Astrocyte of the cerebellum (primary cell): Measurements from ENCODE around the gene PPP6R3.

ENCODE experiments used
- DNase-seq: peaks from one replicate; pipeline ENCODE4 v3.0.0-alpha.2; 2011; ENCODE audit warnings: low read depth
- H3K4me3 ChIP-seq: 2 replicates; pipeline ENCODE4 v1.5.1; 2011; ENCODE audit warnings: mild to moderate bottlenecking, low read depth, low read length, moderate library complexity
- in situ Hi-C: cut with HindIII; loops from 2 replicates; pipeline ENCODE4 v1.10.0; 2017; ENCODE audit warnings: low sequenced_read_pairs
- TF ChIP-seq, protein P1 (sequence below): IDR thresholded peaks from 2 replicates; pipeline ENCODE4 v1.5.1; 2012; ENCODE audit warnings: low read length, low read depth, moderate library complexity, mild to moderate bottlenecking; ENCODE audit errors: missing control alignments

Gene PPP6R3

DNA sequence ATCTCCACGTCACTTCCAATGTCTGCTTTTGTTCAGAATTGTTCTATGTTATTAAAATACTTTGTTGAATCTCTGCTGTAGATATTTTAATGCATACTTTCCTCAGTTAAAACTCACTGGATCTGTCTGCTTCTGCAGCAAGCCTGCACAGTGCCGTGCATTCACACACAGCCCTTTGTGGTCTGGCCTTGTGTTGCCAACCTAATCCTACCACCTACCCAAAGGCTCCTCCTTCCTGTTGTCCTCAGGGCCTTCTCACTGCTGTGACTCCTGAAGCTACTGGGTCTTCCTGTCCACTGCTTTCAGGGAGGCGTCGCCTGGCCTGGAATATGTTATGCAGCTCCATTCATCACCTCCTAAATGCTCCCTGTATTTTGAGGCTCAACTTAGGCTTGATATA lies 67.0 kb downstream of the PPP6R3 start:
- in situ Hi-C loops, result no loop called here
- H3K4me3 ChIP-seq, result no peak overlapping the region
- TF ChIP-seq, protein P1, sequence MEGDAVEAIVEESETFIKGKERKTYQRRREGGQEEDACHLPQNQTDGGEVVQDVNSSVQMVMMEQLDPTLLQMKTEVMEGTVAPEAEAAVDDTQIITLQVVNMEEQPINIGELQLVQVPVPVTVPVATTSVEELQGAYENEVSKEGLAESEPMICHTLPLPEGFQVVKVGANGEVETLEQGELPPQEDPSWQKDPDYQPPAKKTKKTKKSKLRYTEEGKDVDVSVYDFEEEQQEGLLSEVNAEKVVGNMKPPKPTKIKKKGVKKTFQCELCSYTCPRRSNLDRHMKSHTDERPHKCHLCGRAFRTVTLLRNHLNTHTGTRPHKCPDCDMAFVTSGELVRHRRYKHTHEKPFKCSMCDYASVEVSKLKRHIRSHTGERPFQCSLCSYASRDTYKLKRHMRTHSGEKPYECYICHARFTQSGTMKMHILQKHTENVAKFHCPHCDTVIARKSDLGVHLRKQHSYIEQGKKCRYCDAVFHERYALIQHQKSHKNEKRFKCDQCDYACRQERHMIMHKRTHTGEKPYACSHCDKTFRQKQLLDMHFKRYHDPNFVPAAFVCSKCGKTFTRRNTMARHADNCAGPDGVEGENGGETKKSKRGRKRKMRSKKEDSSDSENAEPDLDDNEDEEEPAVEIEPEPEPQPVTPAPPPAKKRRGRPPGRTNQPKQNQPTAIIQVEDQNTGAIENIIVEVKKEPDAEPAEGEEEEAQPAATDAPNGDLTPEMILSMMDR, result no peak
- DNase-seq, result no peak

- no peak overlapping the region for H3K4me3 ChIP-seq
- no peak for DNase-seq
- in situ Hi-C loops, result no loop called here
Observed at GRCh38 chr11:68528630-68529029, 68.1 kb downstream of the PPP6R3 start.

GRCh38 chr11:68531129-68531693 lies 70.7 kb downstream of the PPP6R3 start:
- in situ Hi-C loops, result no loop called here
- TF ChIP-seq, protein P1, result no peak
- H3K4me3 ChIP-seq, result no peak overlapping the region
- DNase-seq, result no peak

More at GRCh38 chr11:68528630-68529029, 68.1 kb downstream of the PPP6R3 start:
- TF ChIP-seq, protein P1, result no peak

DNA sequence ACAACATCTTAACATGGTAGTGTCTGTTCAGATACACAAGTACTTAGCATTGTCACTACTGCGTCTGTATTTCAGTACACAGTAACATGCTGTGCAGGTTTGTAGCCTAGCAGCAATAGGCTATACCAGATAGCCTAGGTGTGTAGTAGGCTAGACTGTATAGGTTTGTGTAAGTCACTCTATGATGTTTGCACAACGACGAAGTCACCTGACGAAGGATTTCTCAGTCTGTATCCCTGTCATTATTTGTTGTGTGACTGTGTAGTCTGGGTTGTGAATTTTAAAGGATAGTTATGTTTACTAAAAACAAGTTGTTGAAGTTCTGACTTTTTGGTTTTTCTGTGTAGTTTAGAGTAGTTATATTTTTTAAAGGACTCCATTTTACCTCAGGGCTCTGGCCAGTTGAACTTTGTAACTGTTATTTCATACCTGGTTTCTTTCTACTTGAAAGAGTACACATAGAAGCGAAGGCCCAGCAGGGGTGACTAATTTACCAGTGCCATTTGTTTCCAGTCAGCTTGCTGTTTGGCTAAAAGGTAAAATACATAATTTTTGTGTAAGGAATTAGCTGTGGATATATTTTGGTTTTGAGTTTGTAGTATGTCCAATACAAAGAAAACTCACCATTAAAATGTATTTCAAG lies 72.3 kb downstream of the PPP6R3 start:
- DNase-seq, result no peak
- in situ Hi-C loops, result no loop called here
- no peak overlapping the region for H3K4me3 ChIP-seq
- TF ChIP-seq, protein P1, result no peak

GRCh38 chr11:68533945-68534344 lies 73.4 kb downstream of the PPP6R3 start:
- TF ChIP-seq, protein P1, result no peak
- in situ Hi-C loops, result no loop called here
- DNase-seq, result no peak
- no peak overlapping the region for H3K4me3 ChIP-seq

DNA sequence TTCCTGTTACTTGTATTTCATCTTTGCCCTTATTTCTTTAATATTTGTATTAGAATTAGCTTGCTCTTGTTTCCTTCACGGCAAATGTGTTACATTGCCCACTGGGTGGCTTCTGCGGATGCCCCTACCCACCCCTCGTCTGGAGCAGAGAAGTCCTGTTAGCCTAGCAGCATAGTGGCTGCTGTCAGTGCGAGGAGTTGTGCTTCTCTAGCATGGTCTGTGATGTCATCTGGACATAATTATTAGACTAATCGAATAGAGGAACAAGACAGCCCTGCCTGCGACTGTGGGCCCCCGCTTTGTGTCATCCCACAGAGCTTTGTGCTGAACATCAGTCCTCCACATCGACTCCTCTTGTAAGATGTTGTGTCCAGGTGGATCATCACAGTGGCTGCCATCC lies 74.5 kb downstream of the PPP6R3 start:
- in situ Hi-C loops, result no loop called here
- TF ChIP-seq, protein P1, result no peak
- no peak for DNase-seq

More for the DNA sequence above, 74.5 kb downstream of the PPP6R3 start:
- H3K4me3 ChIP-seq, result no peak overlapping the region
